Hepatocyte (in vitro differentiated cells): ENCODE results near the gene PRSS3.

Experiments used
- CTCF ChIP-seq: fragments of 200-600 bp; sonication (generic); IDR thresholded peaks from 2 replicates; pipeline ENCODE4 v1.5.1; 2016; ENCODE audit warnings: antibody characterized with exemption, mild to moderate bottlenecking; ENCODE audit not compliant: poor library complexity
- EZH2 ChIP-seq: fragments of 200-600 bp; sonication (generic); IDR thresholded peaks from 2 replicates; pipeline ENCODE4 v1.6.1; 2016; ENCODE audit warnings: antibody characterized with exemption, mild to moderate bottlenecking, borderline replicate concordance

- TF ChIP-seq CTCF (no peak), EZH2 (no peak)
These were observed 5.5 kb downstream of the PRSS3 start for GRCh38 chr9:33800886-33801285.
